Kidney capillary endothelial cell (primary cell): ENCODE data around the gene GPR161.
A peak's percentile ranks its signal among the peaks of the same experiment; 100 is the strongest.
"Not testable (repeated sequence)": the region's sequence is repeated elsewhere in the genome, so short reads cannot be mapped to it uniquely, and the experiment has no call there.

Source experiments
- DNase-seq: peaks from one replicate; pipeline ENCODE4 v3.0.0-alpha.2; 2018; ENCODE audit warnings: low spot score

GPR161 gene

GRCh38 chr1:168088511-168089325 lies 48.0 kb downstream of the GPR161 start:
- DNase-seq: no peak

DNA sequence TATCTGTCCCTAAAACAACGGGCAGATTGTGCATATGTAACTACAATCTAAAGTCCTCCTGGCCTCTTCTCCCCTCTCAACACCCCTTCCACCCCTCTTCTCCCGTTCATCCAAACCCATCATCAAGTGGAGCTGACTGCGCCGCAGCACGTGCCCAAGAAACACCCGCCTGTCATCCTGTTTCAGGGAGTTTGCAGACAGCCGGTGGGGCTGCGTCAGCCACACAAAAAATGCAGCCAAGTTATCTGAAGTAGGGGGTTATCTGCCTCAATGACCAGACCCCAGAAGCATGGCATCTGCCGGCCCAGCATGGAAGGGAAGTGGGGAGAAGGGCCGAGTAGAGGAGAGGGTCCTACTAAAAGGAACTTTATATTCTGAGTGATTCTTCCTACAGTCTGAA lies 49.0 kb downstream of the GPR161 start:
- DNase-seq: no peak

DNA sequence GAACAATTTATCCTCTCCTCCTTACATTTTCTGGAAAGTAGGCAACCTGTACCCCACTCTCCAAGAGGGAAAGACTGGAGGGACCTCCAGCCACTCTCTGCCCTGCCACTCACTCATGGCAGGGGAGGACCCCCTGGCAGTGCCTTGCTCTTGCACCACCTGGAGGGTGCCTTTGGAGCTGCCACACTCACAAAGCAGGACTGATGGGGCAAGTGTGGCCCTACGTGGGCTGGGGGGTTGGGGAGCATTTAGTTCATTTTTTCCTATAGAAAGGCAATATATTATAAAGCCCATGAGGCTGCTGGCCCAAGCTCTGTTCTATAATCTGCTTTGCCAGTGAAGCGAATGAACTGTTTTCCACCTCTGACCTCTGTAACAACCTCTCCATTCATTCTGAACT lies 50.3 kb downstream of the GPR161 start:
- DNase-seq: no peak

DNA sequence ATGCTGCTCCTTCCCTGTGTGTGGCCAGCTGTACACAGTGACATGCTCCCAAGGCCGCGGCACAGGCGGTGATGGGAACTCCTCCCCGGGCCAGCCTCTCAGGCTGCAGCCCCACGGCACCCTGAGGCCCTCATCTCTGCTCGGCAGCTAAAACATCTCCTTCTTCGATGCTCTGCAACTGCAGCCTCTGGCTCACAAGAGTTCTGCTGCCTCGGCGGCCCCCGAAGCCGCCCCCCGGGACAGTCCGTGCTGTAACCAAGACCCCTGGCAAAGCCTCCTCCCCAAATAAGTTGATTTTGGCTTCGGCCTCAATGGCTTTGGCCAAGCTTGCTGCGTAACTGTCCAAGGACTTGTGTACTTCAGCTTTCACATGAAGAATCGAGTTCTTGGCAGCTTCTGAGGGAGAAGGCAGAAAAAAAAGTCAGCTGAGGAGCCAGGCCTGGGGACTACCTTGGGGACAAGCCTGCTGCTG lies 51.3 kb downstream of the GPR161 start:
- DNase-seq: no peak

- DNase-seq: peak; percentile 42
These were observed 52.1 kb downstream of the GPR161 start for GRCh38 chr1:168084396-168085231.

DNA sequence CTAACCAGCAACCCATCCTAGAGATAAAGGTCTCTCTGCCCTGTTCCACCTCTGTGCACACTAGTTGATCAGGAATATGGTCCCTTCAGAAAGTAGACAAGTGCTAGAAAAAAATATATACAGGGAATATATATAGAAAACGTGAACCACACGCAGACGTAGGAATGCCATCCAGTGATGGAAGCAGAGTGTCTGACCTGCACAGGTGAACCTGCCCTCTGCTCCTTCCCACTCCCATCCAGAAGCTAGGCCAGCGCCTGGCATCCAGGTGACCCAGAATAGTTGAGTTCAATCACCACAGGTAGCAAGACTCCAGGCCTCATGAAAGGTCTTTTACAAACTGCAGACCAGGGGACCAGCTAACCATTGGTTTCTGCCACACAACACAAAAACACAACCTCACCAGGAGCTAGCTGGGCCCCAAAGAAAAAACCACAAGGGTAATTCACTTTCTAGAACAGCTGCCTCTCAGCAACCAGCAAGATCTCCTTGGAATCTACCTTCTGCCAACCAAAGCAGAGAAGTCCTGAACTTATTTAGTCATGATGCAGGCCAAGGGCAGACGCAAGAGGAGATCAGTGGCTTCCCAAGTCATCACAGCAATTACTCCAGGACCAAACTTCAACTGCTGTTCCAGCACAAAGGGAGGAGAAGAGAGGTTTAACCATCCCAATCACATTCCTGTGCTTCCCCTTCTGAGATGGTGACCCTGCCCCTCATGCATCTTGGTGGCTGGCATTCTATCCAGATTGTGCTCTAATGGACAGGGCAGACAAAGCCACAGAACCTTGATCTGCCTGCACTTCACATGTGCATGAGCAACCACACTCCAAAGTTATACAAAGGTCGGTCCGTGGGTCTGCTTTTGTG lies 53.0 kb downstream of the GPR161 start:
- DNase-seq: no peak

- peak; percentile 80 for DNase-seq
These were observed 54.5 kb downstream of the GPR161 start for GRCh38 chr1:168082008-168082876.

GRCh38 chr1:168081373-168082007 lies 55.2 kb downstream of the GPR161 start:
- peak; percentile 79 for DNase-seq

GRCh38 chr1:168079761-168080160 lies 57.0 kb downstream of the GPR161 start:
- no peak for DNase-seq

DNA sequence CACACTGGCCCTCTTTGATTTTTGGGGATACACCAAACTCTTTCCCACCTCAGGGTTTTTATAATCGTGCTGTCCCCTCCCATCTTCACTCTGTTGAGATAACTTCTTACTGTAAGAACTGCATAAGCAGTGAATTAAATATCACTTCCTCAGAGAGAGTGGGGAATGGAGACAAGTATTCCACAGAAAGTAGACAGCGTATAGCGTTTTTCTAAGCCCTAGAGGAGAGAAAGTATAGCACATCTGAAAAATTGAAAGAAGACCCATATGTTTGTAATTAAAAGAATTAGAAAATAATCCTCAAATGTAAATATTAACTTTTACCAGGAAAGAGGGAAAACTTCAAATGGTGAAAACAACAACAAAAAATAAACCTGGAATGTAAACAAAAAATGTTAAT lies 67.3 kb downstream of the GPR161 start:
- no peak for DNase-seq

DNA sequence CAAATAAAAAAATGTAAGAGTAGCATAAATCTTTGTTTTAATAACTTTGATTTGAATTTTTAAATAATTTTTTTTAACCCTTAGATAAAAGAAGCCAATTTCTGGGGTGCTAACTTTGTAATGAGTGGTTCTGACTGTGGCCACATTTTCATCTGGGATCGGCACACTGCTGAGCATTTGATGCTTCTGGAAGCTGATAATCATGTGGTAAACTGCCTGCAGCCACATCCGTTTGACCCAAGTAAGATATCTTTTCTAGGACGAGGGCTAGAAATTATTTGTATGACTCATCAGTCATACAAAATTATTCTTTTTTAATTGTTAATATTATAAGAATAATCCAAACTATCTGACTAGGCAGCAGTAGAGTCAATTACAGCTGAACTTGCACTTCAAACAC lies 71.2 kb downstream of the GPR161 start:
- no peak for DNase-seq

- no peak for DNase-seq
These were observed 72.5 kb downstream of the GPR161 start for GRCh38 chr1:168064216-168064615.

DNA sequence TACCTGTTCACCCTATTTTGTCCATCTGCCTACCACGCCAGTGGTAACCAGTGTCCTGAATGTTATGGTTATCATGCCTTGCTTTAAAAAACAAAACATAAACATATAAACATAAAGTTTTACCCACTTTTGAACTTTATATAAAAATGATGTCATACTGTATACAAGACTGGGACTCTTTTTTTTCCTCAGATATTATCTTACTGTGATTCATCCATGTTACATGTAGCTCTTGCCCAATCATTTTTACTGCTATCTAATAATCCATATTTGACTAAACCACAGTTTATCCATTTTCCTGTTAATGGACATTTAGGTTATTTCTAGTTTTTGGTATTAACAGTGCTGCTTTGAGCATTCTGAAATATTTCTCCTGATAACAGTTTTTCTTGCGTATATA lies 78.8 kb downstream of the GPR161 start:
- DNase-seq: no peak

DNA sequence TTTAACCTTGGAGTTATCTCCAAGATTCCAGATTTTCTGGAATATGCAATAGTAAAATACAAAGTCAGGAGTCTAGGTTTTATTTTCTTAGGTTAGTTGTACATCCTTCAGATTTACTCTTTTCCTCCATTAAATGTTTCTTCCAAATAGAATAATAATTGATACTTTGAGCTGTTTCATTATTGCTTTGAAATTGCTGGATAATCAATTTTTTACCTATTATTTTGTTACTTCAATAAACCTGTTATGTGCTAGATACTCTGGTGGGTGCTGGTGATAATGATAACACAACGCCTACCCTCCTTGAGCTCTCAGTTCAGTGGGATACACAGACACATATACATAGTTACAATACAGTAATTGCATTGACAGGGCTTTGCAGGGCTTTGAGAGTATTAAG lies 79.4 kb downstream of the GPR161 start:
- no peak for DNase-seq

GRCh38 chr1:168056152-168056551 lies 80.6 kb downstream of the GPR161 start:
- DNase-seq: not testable (repeated sequence)

DNA sequence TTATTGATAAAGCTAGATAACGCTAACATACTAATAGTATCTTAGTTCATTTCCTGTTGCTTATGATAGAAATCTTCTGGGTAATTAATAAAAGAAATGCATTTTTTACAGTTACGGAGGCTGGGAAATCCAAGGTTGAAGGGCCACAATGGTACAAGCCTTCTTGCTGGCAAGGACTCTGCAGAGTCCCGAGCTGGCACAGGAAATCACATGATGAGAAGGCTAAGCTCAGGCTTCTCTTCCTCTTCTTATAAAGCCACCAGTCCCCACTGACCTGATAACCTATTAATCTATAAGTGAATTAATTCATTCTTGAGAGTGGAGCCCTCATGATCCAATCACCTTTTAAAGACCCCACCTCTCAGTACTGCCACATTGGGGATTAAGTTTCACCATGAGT lies 82.6 kb downstream of the GPR161 start:
- DNase-seq: no peak

GRCh38 chr1:168053681-168054080 lies 83.0 kb downstream of the GPR161 start:
- DNase-seq: no peak

DNA sequence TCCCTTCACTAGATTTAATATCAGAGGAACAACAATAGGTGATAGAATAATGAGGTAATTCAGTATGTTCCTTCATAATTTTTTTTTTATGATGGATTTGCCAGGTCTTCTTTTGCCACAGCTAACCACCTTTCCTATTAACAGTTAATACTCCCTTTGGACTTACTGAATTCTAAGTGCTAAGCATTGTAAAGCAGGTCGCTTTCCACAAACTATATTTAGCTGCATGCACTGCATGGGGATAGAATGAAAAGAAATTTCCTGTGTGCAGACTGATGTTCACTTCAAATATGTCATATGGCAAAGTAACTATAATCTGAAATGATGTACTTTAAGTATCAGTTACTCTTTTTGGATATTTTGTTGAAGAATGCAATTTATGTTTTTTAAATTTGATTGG lies 85.8 kb downstream of the GPR161 start:
- no peak for DNase-seq

DNA sequence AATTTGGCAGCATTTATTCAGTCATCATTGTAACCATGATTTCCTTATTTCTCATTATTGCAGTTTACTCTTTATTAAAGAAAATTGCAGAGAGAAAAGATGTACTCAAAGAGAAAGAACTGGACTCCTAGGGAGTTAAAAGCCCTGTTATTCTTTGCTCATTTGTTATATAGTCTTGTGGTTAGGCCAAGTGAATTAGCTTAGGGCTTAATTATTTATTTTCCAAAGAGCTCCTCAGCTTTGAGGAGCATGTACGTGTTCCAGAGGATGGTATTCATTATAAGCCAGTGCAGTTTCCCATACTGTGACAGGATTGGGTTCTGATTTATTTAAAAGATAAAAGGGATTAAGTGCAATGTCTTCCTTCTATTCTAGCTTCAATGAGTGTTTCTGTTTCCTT lies 86.4 kb downstream of the GPR161 start:
- DNase-seq: no peak

- DNase-seq: no peak
These were observed 91.4 kb downstream of the GPR161 start for GRCh38 chr1:168045311-168045710.

DNA sequence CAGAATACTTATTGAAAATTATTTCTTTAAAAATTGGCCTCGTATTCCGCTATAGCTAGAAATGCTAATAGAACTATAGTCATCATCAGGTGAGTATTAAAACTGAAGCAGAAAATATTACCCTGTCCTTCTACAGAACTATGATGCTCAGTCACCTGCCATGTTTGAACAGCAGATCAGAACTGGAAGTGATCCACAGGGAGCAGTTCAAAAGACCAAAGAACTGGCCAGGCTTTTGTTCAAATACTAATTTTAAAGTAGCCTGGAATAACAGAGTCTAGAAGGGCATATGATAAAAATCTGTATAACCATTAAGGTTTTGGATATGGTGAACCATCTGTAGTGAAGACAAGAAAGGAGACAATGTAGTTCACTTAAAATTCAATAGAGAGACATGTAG lies 94.4 kb downstream of the GPR161 start:
- no peak for DNase-seq
